ENCODE measurements around the gene VWA5B1.

VWA5B1 gene

DNA sequence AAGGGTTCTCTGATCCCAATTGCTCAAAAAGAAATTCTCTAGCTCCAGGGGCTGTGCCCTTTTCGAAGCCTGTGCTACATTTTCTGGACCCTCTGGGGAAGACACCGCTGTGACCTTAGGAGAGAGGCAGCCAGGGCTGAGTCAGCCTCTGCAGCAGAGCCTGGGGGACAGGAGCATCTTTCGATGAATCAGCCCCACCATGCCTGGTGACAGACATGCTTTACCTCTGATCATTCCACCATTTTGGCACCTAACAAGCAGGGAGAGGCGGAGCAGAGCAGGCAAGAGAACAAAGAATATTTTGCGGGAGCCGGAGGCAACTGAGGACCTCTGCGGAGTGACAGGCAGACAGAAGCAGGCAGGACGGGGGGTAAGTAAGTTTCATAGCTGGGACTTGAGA lies 84.9 kb downstream of the VWA5B1 start:
- DNase-seq (ENCODE audit: low read depth, low spot score) = no peak

DNA sequence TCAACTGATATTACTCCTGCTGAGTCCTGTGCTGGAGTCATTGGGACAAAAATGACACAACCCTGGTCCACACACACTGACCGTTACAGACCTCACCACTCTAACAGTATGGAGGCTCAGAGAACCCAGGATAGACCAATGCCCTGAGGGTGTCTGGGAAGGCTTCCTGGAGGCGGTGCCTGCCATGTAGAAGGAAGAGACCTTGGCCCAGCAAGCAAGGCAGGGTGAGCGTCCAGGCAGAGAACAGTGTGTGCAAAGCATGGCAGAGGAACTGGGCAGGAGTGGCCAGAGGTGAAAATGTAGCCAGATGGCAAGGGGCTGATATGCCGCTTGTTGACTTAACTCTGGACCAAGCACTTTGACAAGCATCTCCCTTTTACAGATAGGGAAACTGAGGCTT lies 85.5 kb downstream of the VWA5B1 start:
- Histone ChIP-seq H3K4me1 (ENCODE audit: control insufficient read depth, insufficient read depth, low read length) (no peaks in the 10 kb centered on the region; the same call in 1 of the 2 replicates), H3K27me3 (ENCODE audit: control insufficient read depth, insufficient read depth, low read length) (no peaks in the 10 kb centered on the region), H3K27ac (ENCODE audit: low read length) (no peak overlapping the region), H3K9me3 (ENCODE audit: control insufficient read depth, insufficient read depth, low read length) (no peaks in the 10 kb centered on the region), H3K36me3 (ENCODE audit: control insufficient read depth, insufficient read depth, low read length) (no peaks in the 10 kb centered on the region), H3K4me3 (ENCODE audit: low read length) (no peak overlapping the region)
- no CpG with 5 or more reads among the region's 4 CpGs for WGBS (ENCODE audit: insufficient coverage, insufficient read length)
- DNase-seq (ENCODE audit: low read depth, low spot score) = no peak

More for the DNA sequence above, 84.9 kb downstream of the VWA5B1 start:
- Histone ChIP-seq H3K4me3 (ENCODE audit: low read length) (no peak overlapping the region), H3K27me3 (ENCODE audit: control insufficient read depth, insufficient read depth, low read length) (no peaks in the 10 kb centered on the region), H3K27ac (ENCODE audit: low read length) (no peak overlapping the region), H3K4me1 (ENCODE audit: control insufficient read depth, insufficient read depth, low read length) (no peaks in the 10 kb centered on the region; the same call in 1 of the 2 replicates), H3K36me3 (ENCODE audit: control insufficient read depth, insufficient read depth, low read length) (no peaks in the 10 kb centered on the region), H3K9me3 (ENCODE audit: control insufficient read depth, insufficient read depth, low read length) (no peaks in the 10 kb centered on the region)
- no CpG with 5 or more reads among the region's 8 CpGs for WGBS (ENCODE audit: insufficient coverage, insufficient read length)

DNA sequence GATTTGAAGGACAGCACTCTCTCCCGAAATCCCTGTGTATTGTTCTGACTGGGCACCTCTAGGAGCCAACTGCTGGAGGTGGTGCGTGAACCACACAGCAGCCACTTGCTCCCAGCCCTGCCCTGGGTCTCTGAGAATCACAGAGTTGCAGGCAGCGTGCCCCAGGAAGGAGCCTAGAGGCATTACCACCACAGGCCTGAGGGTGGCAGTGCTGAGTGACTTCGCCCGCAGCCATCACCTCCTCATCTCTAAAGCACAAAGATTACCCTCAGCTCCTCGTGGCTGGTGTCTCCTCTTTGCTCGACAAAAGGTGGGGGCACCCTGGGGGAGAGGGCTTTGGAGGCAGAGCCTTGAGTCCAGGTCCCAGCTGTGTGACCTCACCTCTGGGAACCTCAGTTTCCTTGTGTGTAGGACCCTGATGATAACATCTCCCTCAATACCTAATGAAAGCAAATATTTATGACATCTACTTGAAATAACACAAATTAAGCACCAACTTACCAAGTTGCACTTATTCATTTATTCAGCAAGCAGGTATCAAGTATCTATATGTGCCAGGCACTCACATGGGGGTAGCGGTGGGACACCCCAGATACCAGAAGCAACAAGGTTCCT lies 86.3 kb downstream of the VWA5B1 start:
- WGBS (ENCODE audit: insufficient coverage, insufficient read length) = no CpG with 5 or more reads among the region's 8 CpGs

DNA sequence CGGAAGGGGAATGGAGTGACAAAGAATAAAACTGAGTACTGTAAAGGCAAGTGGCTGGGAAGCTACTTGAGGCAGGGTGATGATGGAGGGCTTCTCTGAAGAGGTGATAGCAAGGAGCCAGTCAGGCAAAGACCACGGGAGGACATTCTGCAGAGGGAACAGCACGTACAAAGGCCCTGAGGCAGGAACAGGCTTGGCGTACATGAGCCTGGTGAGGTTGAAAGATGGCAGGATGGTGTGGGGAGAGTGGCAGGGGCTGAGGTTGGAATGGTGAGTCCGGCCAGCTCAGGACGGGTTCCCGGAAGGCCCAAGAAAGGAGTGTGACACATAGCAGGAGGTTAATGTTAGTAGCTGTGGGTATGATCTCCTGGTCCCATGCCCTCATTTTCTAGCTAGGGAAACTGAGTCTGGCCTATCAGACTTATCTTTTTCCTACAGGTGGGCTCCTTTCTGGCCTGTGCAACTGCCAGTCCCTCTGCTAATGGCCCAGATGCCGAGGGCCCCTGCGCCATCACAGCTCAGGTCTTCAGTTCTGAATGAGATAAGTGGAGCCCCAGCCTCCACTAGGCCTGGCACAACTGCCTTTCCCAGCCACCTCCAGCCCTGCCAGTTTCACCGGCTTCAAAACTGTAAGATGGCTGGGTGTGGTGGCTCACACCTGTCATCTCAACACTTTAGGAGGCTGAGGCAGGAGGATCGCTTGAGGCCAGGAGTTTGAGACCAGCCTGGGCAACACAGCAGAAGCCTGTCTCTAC lies 87.0 kb downstream of the VWA5B1 start:
- DNase-seq (ENCODE audit: low read depth, low spot score) = no peak
- no CpG with 5 or more reads among the region's 11 CpGs for WGBS (ENCODE audit: insufficient coverage, insufficient read length)
- Histone ChIP-seq H3K4me1 (ENCODE audit: control insufficient read depth, insufficient read depth, low read length) (no peaks in the 10 kb centered on the region; the same call in 1 of the 2 replicates), H3K27me3 (ENCODE audit: control insufficient read depth, insufficient read depth, low read length) (no peaks in the 10 kb centered on the region), H3K4me3 (ENCODE audit: low read length) (no peak overlapping the region), H3K36me3 (ENCODE audit: control insufficient read depth, insufficient read depth, low read length) (no peaks in the 10 kb centered on the region), H3K27ac (ENCODE audit: low read length) (no peak overlapping the region), H3K9me3 (ENCODE audit: control insufficient read depth, insufficient read depth, low read length) (no peaks in the 10 kb centered on the region)

More for the DNA sequence above, 86.3 kb downstream of the VWA5B1 start:
- no peaks in the 10 kb centered on the region; the same call in 1 of the 2 replicates for H3K4me1 ChIP-seq (ENCODE audit: control insufficient read depth, insufficient read depth, low read length)
- DNase-seq (ENCODE audit: low read depth, low spot score) = peak; percentile 48
- no peaks in the 10 kb centered on the region for H3K36me3 ChIP-seq (ENCODE audit: control insufficient read depth, insufficient read depth, low read length)
- no peak overlapping the region for H3K27ac ChIP-seq (ENCODE audit: low read length)
- no peaks in the 10 kb centered on the region for H3K27me3 ChIP-seq (ENCODE audit: control insufficient read depth, insufficient read depth, low read length)
- no peak overlapping the region for H3K4me3 ChIP-seq (ENCODE audit: low read length)
- H3K9me3 ChIP-seq (ENCODE audit: control insufficient read depth, insufficient read depth, low read length) = no peaks in the 10 kb centered on the region

DNA sequence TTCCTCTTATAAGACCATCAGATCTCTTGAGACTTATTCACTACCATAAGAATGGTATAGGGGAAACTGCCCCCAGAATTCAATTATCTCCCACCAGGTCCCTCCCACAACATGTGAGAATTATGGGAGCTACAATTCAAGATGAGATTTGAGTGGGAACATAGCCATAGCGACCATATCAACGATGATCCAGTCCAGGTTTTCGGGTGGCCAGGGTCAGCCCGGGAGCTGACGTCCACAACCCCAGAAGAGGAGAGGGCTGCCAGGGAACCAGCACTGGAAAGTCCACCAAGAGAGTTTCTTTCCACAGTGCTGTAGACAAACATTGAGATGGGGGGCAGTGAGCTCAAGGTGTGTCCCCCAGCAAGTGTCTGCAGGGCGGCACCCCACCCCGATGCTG lies 88.4 kb downstream of the VWA5B1 start:
- DNase-seq (ENCODE audit: low read depth, low spot score) = no peak
- WGBS (ENCODE audit: insufficient coverage, insufficient read length) = no CpG with 5 or more reads among the region's 7 CpGs
- no peaks in the 10 kb centered on the region for H3K9me3 ChIP-seq (ENCODE audit: control insufficient read depth, insufficient read depth, low read length)
- no peak overlapping the region for H3K27ac ChIP-seq (ENCODE audit: low read length)
- no peaks in the 10 kb centered on the region for H3K36me3 ChIP-seq (ENCODE audit: control insufficient read depth, insufficient read depth, low read length)
- H3K27me3 ChIP-seq (ENCODE audit: control insufficient read depth, insufficient read depth, low read length) = no peaks in the 10 kb centered on the region
- no peak overlapping the region for H3K4me3 ChIP-seq (ENCODE audit: low read length)
- no peaks in the 10 kb centered on the region for H3K4me1 ChIP-seq (ENCODE audit: control insufficient read depth, insufficient read depth, low read length)

DNA sequence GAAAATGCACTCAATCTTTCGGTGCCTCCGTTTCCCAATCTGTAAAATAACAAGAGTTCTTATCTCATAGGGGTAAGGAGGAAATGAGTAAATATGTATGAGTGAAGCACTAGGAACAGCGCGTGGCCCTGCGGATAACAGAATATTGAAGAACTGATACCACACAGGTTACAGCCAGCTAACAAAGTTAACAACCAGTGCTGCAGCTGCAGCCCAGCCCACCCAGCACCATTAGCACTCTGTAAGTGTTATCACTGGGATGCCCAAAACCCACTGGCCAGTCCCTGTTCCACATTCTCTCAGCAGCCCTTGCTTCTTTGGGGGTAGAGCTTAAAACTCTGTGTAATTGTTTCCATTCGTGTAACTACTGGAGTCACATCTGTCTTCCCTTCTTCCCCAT lies 89.5 kb downstream of the VWA5B1 start:
- Histone ChIP-seq H3K4me1 (ENCODE audit: control insufficient read depth, insufficient read depth, low read length) (peaks cover 2% of the 10 kb centered on the region; the same call in 1 of the 2 replicates), H3K36me3 (ENCODE audit: control insufficient read depth, insufficient read depth, low read length) (no peaks in the 10 kb centered on the region), H3K27me3 (ENCODE audit: control insufficient read depth, insufficient read depth, low read length) (no peaks in the 10 kb centered on the region), H3K27ac (ENCODE audit: low read length) (no peak overlapping the region), H3K4me3 (ENCODE audit: low read length) (no peak overlapping the region), H3K9me3 (ENCODE audit: control insufficient read depth, insufficient read depth, low read length) (no peaks in the 10 kb centered on the region)
- no peak for DNase-seq (ENCODE audit: low read depth, low spot score)
- no CpG with 5 or more reads among the region's 6 CpGs for WGBS (ENCODE audit: insufficient coverage, insufficient read length)

DNA sequence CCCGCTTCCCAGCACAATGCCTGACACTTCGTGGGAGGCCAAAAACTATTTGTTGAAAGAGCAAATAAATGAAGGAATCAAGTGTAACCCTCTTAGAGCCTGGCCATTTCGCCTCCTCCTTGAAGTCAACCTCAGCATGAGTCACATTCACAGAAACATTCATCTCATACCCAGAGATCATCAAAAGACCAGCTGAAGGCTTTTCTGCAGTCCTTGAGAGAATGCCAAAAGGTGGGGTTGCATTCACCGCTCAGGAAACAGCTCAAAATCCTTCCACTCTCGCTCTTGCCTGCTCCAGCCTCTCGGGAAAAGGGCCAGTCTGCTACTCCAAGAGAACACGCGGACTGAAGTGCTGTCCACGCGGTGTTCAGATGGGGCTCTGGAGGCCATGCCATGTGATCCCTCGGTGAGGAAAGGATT lies 90.0 kb downstream of the VWA5B1 start:
- DNase-seq (ENCODE audit: low read depth, low spot score) = no peak
- Histone ChIP-seq H3K9me3 (ENCODE audit: control insufficient read depth, insufficient read depth, low read length) (no peaks in the 10 kb centered on the region), H3K4me3 (ENCODE audit: low read length) (no peak overlapping the region), H3K4me1 (ENCODE audit: control insufficient read depth, insufficient read depth, low read length) (peaks cover 2% of the 10 kb centered on the region; the same call in 1 of the 2 replicates), H3K36me3 (ENCODE audit: control insufficient read depth, insufficient read depth, low read length) (no peaks in the 10 kb centered on the region), H3K27me3 (ENCODE audit: control insufficient read depth, insufficient read depth, low read length) (no peaks in the 10 kb centered on the region), H3K27ac (ENCODE audit: low read length) (no peak overlapping the region)
- WGBS (ENCODE audit: insufficient coverage, insufficient read length) = no CpG with 5 or more reads among the region's 11 CpGs

DNA sequence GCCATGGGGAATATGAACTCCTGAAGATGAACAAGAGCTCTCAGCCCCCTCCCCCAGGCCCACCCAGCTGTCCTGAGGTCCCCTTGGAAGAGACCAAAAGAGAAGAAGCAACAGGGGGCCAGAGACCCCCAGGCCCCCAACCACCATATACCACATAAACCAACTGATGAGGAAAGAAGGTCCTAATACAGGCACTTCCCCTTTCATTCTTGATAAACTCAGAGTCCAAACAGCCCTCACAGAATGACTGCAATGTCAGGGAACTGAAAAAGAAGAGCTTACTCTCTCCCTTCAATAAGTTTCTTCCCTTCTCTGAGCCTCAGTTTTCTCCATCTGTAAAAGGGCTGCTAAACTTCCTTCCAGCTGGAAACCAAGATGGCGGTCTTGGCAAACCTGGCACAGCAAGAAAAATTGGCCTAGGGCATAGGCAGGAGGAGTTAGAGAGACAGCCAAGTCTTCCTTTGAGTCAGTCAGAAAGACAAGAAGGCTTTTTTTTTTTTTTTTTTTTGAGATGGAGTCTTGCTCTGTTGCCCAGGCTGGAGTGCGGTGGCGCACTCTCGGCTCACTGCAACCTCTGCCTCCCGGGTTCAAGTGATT lies 90.5 kb downstream of the VWA5B1 start:
- WGBS (ENCODE audit: insufficient coverage, insufficient read length) = no CpG with 5 or more reads among the region's 5 CpGs
- H3K36me3 ChIP-seq (ENCODE audit: control insufficient read depth, insufficient read depth, low read length) = no peaks in the 10 kb centered on the region
- no peaks in the 10 kb centered on the region for H3K9me3 ChIP-seq (ENCODE audit: control insufficient read depth, insufficient read depth, low read length)
- no peak overlapping the region for H3K4me3 ChIP-seq (ENCODE audit: low read length)
- peaks cover 2% of the 10 kb centered on the region; the same call in 1 of the 2 replicates for H3K4me1 ChIP-seq (ENCODE audit: control insufficient read depth, insufficient read depth, low read length)
- no peak overlapping the region for H3K27ac ChIP-seq (ENCODE audit: low read length)
- DNase-seq (ENCODE audit: low read depth, low spot score) = no peak
- no peaks in the 10 kb centered on the region for H3K27me3 ChIP-seq (ENCODE audit: control insufficient read depth, insufficient read depth, low read length)

DNA sequence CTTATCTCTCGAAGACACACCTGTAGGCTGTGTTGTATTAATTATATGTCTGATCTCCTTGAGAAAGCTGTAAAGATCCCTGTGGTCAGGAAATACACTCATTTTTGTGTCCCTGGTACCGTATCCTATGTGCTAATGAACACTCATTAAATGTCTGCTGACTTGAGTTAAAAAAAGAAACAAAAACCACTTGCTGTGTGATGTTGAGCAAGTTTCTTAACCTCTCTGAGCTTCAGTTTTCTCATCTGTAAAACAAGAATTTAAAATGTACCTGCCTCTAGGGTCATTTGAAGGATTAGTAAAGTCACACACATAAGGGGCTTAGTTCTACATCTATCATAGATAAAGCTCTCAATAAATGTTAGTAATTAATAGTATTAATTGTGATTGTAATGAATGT lies 91.3 kb downstream of the VWA5B1 start:
- WGBS (ENCODE audit: insufficient coverage, insufficient read length) = no CpG with 5 or more reads among the region's 2 CpGs
- H3K4me3 ChIP-seq (ENCODE audit: low read length) = no peak overlapping the region
- H3K27me3 ChIP-seq (ENCODE audit: control insufficient read depth, insufficient read depth, low read length) = no peaks in the 10 kb centered on the region
- no peaks in the 10 kb centered on the region for H3K36me3 ChIP-seq (ENCODE audit: control insufficient read depth, insufficient read depth, low read length)
- H3K4me1 ChIP-seq (ENCODE audit: control insufficient read depth, insufficient read depth, low read length) = peaks cover 2% of the 10 kb centered on the region
- H3K9me3 ChIP-seq (ENCODE audit: control insufficient read depth, insufficient read depth, low read length) = no peaks in the 10 kb centered on the region
- no peak for DNase-seq (ENCODE audit: low read depth, low spot score)
- H3K27ac ChIP-seq (ENCODE audit: low read length) = no peak overlapping the region

DNA sequence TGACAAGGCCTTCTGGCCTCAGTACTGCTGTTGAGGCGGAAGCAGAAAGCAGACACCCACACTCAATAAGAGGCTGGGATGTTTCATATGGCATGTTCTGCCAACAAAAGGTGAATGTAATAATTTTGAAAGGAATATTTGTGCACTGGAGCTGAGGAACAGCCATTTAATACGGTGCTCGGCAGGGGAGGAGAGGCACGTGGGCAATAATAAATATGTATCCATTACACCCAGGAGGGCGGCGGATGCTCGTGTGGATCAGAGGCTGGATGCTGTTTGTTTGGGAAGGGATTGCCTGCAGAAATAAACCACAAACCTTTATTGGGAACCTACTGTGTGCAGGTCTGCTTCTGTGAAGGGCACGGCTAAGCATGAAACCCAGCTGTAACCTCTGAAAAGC lies 92.0 kb downstream of the VWA5B1 start:
- no peak for DNase-seq (ENCODE audit: low read depth, low spot score)
- Histone ChIP-seq H3K27ac (ENCODE audit: low read length) (no peak overlapping the region), H3K9me3 (ENCODE audit: control insufficient read depth, insufficient read depth, low read length) (no peaks in the 10 kb centered on the region), H3K27me3 (ENCODE audit: control insufficient read depth, insufficient read depth, low read length) (no peaks in the 10 kb centered on the region), H3K4me1 (ENCODE audit: control insufficient read depth, insufficient read depth, low read length) (peaks cover 2% of the 10 kb centered on the region), H3K36me3 (ENCODE audit: control insufficient read depth, insufficient read depth, low read length) (no peaks in the 10 kb centered on the region), H3K4me3 (ENCODE audit: low read length) (no peak overlapping the region)
- no CpG with 5 or more reads among the region's 8 CpGs for whole genome bisulfite sequencing (ENCODE audit: insufficient coverage, insufficient read length)
